Neuronal stem cell (in vitro differentiated cells): ENCODE data around the gene CEP131.

ENCODE experiments used
- DNase-seq: peaks from one replicate; pipeline ENCODE4 v3.0.0-alpha.2; 2013; ENCODE audit warnings: low spot score
- H2AFZ ChIP-seq: one replicate; pipeline ENCODE4 v1.6.1; 2013; ENCODE audit warnings: mild to moderate bottlenecking, low read length, inconsistent platforms
- H2AK5ac ChIP-seq: 2 replicates; pipeline ENCODE4 v1.6.1; 2013; ENCODE audit warnings: low read depth, mild to moderate bottlenecking, inconsistent platforms, low read length, moderate library complexity, mixed read lengths
- H2BK120ac ChIP-seq: 2 replicates; pipeline ENCODE4 v1.6.1; 2013; ENCODE audit warnings: low read depth, mild to moderate bottlenecking, inconsistent platforms, low read length, moderate library complexity, mixed read lengths
- H2BK12ac ChIP-seq: one replicate; pipeline ENCODE4 v1.6.1; 2013; ENCODE audit warnings: low read length, inconsistent platforms
- H2BK15ac ChIP-seq: 2 replicates; pipeline ENCODE4 v1.6.1; 2013; ENCODE audit warnings: mild to moderate bottlenecking, low read length, inconsistent platforms, mixed read lengths
- H2BK5ac ChIP-seq: one replicate; pipeline ENCODE4 v1.6.1; 2013; ENCODE audit warnings: inconsistent platforms, mild to moderate bottlenecking, low read length, moderate library complexity
- H3K14ac ChIP-seq: one replicate; pipeline ENCODE4 v1.6.1; 2013; ENCODE audit warnings: low read length, inconsistent platforms
- H3K18ac ChIP-seq: 2 replicates; pipeline ENCODE4 v1.6.1; 2013; ENCODE audit warnings: low read length, inconsistent platforms
- H3K23ac ChIP-seq: 2 replicates; pipeline ENCODE4 v1.6.1; 2013; ENCODE audit warnings: low read depth, mild to moderate bottlenecking, mixed read lengths, low read length, inconsistent platforms; ENCODE audit not compliant: poor library complexity
- H3K27ac ChIP-seq: replicated peaks from 3 replicates; pipeline ENCODE4 v1.5.1; 2013; ENCODE audit warnings: low read length, inconsistent platforms
- H3K27me3 ChIP-seq, 3 experiments: 2 replicates each; pipeline ENCODE4 v1.6.1; 2013; ENCODE audit warnings: low read length in 3 of 3, mild to moderate bottlenecking in 2 of 3, inconsistent platforms in 1 of 3, low read depth in 1 of 3, mixed read lengths in 1 of 3, moderate library complexity in 1 of 3; ENCODE audit not compliant: control insufficient read depth in 3 of 3, insufficient read depth in 3 of 3
- H3K36me3 ChIP-seq, 2 donors: replicated peaks in 1 of 2; 2 replicates each; pipeline ENCODE4 v1.6.1; 2013; ENCODE audit warnings: low read length in 2 of 2; ENCODE audit not compliant: control insufficient read depth in 2 of 2, insufficient read depth in 2 of 2
- H3K4ac ChIP-seq: 2 replicates; pipeline ENCODE4 v1.6.1; 2013; ENCODE audit warnings: inconsistent platforms, mild to moderate bottlenecking, low read length, moderate library complexity
- H3K4me1 ChIP-seq, 2 donors: 1 replicate in 1 of 2; 2 replicates in 1 of 2; pipeline ENCODE4 v1.6.1; 2013; ENCODE audit warnings: low read length in 2 of 2, low read depth in 1 of 2; ENCODE audit not compliant: control insufficient read depth in 2 of 2, insufficient read depth in 1 of 2
- H3K4me2 ChIP-seq: one replicate; pipeline ENCODE4 v1.6.1; 2013; ENCODE audit warnings: mild to moderate bottlenecking, low read length, inconsistent platforms; ENCODE audit not compliant: insufficient read depth, poor library complexity, severe bottlenecking
- H3K4me3 ChIP-seq, 2 donors: 2 replicates each; pipeline ENCODE4 v1.5.1; 2013; ENCODE audit warnings: low read length in 2 of 2, mild to moderate bottlenecking in 2 of 2, inconsistent platforms in 1 of 2, moderate library complexity in 1 of 2
- H3K79me1 ChIP-seq: one replicate; pipeline ENCODE4 v1.6.1; 2013; ENCODE audit warnings: low read depth, mild to moderate bottlenecking, inconsistent platforms, low read length, moderate library complexity
- H3K9ac ChIP-seq: one replicate; pipeline ENCODE4 v1.6.1; 2013; ENCODE audit warnings: mild to moderate bottlenecking, low read depth, low read length, inconsistent platforms; ENCODE audit not compliant: poor library complexity
- H3K9me3 ChIP-seq, 2 donors: replicated peaks in 1 of 2; 2 replicates each; pipeline versions ENCODE3 to v1.6.1; 2013; ENCODE audit warnings: low read length in 2 of 2, mild to moderate bottlenecking in 2 of 2, inconsistent platforms in 1 of 2, low read depth in 1 of 2, mixed read lengths in 1 of 2, moderate library complexity in 1 of 2; ENCODE audit not compliant: control insufficient read depth in 2 of 2, insufficient read depth in 1 of 2
- H4K8ac ChIP-seq: one replicate; pipeline ENCODE4 v1.6.1; 2013; ENCODE audit warnings: low read depth, mild to moderate bottlenecking, inconsistent platforms, low read length, moderate library complexity
- H4K91ac ChIP-seq: one replicate; pipeline ENCODE4 v1.6.1; 2013; ENCODE audit warnings: low read length, low read depth, mild to moderate bottlenecking, inconsistent platforms; ENCODE audit not compliant: poor library complexity
- WGBS, 2 donors: extraction: QIAGEN DNeasy Blood & Tissue Kit; methylation state at CpG; one replicate each; pipeline ENCODE4 v1.1.7; 2013; ENCODE audit warnings: missing lambda C conversion rate in 2 of 2, mixed read lengths in 1 of 2; ENCODE audit not compliant: insufficient read length in 2 of 2, insufficient replicate concordance in 1 of 2; ENCODE audit errors: extremely low coverage in 2 of 2; 5-methylcytosine and 5-hydroxymethylcytosine counted together

CEP131 gene

DNA sequence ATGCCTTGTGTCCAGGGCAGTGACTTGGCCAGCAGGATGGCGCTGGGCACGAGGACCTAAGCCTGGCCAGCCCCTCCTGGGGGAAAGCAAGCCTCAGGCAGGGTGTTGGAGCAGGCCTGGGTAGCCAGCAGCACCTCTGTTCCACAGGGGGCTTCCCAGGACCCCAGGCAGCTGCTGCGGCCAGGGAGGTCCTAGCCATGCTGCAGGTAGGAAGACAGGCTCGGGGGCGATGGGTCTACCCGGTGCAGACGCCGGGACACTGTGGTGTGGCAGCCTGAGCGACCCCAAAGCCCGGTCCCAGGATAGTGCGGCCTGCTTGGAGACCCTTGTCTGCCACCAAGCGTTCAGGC, 34.3 kb downstream of the CEP131 start:
- no peak overlapping the region for H2BK12ac ChIP-seq
- WGBS, 2 donors: no CpG with 5 or more reads among the region's 12 CpGs

DNA sequence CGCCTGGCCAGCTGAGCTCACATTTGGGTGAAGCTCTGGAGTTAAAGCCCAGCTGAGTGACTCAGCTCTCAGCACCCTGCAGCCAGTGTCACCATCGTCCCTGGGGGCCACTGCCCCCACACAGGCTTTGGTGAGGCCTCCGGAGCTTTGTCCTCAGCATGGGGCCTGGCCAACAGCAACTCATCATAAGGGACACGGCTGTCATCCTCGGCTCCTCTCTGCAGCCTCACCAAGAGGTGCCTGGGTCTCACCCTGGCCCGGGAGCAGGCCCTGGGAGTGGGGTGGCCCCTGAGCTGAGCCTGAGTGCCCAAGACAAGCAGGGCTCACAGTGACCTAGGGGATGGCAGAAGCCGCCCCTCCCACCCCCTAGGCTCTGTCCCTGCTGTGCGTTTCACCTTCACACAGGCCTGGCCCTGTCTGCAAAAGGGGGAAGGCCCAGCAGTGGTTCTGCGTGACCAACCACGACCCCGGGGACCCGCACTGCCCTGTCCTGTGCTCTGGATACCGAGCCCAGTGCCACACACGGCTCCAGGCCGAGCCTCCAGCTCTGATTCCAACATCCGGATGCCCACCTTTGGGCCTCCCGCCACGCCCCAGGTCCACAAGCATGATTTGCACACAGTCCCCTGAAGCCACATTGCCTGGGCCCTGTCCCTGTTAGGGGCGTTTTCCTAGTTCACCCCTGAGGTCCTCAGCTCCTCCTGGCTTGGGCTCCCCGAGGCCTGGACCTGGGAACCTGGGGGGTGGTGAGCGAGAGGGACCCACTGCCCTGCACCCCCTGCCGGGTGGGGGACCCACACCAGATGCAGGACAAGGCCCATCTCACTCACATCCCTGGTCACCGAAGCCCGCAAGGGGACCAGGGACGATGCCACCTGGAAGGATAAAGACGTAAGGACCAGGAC, 34.9 kb downstream of the CEP131 start:
- no peak overlapping the region for H4K8ac ChIP-seq
- H2BK120ac ChIP-seq: no peak overlapping the region
- no peak overlapping the region for H3K23ac ChIP-seq
- no peaks in the 10 kb centered on the region for H3K27me3 ChIP-seq
- H2BK15ac ChIP-seq: no peak overlapping the region
- peaks cover 0 to 3% of the 10 kb centered on the region in 2 donors for H3K4me1 ChIP-seq
- DNase-seq: no peak
- H3K27ac ChIP-seq: no peak overlapping the region
- WGBS, 2 donors: no CpG with 5 or more reads among the region's 26 CpGs
- peak overlapping the region; percentile 44 for H3K9ac ChIP-seq
- no peak overlapping the region for H3K14ac ChIP-seq
- no peak overlapping the region for H3K4ac ChIP-seq
- peak overlapping the region; percentile 61 for H2AK5ac ChIP-seq
- peak overlapping the region; percentile 16 for H2BK12ac ChIP-seq
- peak overlapping the region; percentile 60 for H2BK5ac ChIP-seq
- peaks cover 18 to 39% of the 10 kb centered on the region in 2 donors for H3K36me3 ChIP-seq
- no peak overlapping the region for H2AFZ ChIP-seq
- H3K18ac ChIP-seq: no peak overlapping the region
- H3K4me2 ChIP-seq: no peak overlapping the region
- peaks cover 0 to 4% of the 10 kb centered on the region in 2 donors for H3K9me3 ChIP-seq
- no peaks in the 10 kb centered on the region for H3K79me1 ChIP-seq
- peak overlapping the region in 1 of 2 donors; percentile 34 for H3K4me3 ChIP-seq
- H4K91ac ChIP-seq: no peak overlapping the region

More for the DNA sequence above, 34.3 kb downstream of the CEP131 start:
- H3K36me3 ChIP-seq: peaks cover 20 to 44% of the 10 kb centered on the region in 2 donors
- no peak overlapping the region for H3K4me2 ChIP-seq
- H3K4ac ChIP-seq: no peak overlapping the region
- no peaks in the 10 kb centered on the region for H3K79me1 ChIP-seq
- H4K91ac ChIP-seq: no peak overlapping the region
- H3K27me3 ChIP-seq: no peaks in the 10 kb centered on the region
- DNase-seq: no peak
- H3K4me1 ChIP-seq: peaks cover 0 to 3% of the 10 kb centered on the region in 2 donors
- H3K4me3 ChIP-seq: peak overlapping the region in 1 of 2 donors; percentile 34
- peak overlapping the region; percentile 60 for H2BK5ac ChIP-seq
- no peak overlapping the region for H4K8ac ChIP-seq
- no peak overlapping the region for H2BK15ac ChIP-seq
- H2AFZ ChIP-seq: no peak overlapping the region
- H2BK120ac ChIP-seq: no peak overlapping the region
- H3K14ac ChIP-seq: no peak overlapping the region
- no peak overlapping the region for H2AK5ac ChIP-seq
- peak overlapping the region; percentile 57 for H3K18ac ChIP-seq
- peaks cover 0 to 4% of the 10 kb centered on the region in 2 donors for H3K9me3 ChIP-seq
- no peak overlapping the region for H3K27ac ChIP-seq
- peak overlapping the region; percentile 31 for H3K23ac ChIP-seq
- H3K9ac ChIP-seq: peak overlapping the region; percentile 38

DNA sequence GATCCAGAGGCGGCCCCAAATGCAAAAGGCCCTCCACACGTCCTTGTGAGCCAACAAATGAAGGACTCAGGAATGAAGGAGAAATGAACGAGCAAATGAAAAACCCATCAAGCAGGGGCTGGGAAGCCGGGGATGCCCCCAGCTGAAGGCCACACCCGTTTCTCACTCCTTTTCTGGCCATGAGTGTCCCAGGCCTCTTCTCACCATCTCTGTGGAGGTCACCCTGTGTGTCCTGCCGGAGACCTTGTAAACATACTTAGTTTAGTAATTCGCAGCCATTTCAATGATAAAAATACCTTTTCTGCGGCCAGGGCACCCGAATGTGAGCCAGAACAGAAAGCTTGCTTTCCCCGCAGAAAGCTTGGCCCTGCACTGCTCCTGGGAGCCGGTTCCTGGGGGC, 35.6 kb downstream of the CEP131 start:
- WGBS, 2 donors: no CpG with 5 or more reads among the region's 11 CpGs
- Histone ChIP-seq H4K91ac (no peak overlapping the region), H2BK5ac (peak overlapping the region; percentile 60), H2AK5ac (no peak overlapping the region), H3K27ac (no peak overlapping the region), H2BK12ac (no peak overlapping the region), H3K23ac (no peak overlapping the region), H2AFZ (no peak overlapping the region), H3K79me1 (no peaks in the 10 kb centered on the region), H3K9ac (peak overlapping the region; percentile 44), H3K14ac (no peak overlapping the region), H3K9me3 (peaks cover 0 to 4% of the 10 kb centered on the region in 2 donors), H3K18ac (no peak overlapping the region), H3K36me3 (peaks cover 18 to 39% of the 10 kb centered on the region in 2 donors), H3K4me2 (no peak overlapping the region), H4K8ac (no peak overlapping the region), H3K4me3 (no peak overlapping the region), H2BK15ac (no peak overlapping the region), H3K4me1 (peaks cover 0 to 3% of the 10 kb centered on the region in 2 donors), H2BK120ac (no peak overlapping the region), H3K27me3 (no peaks in the 10 kb centered on the region), H3K4ac (no peak overlapping the region)
- DNase-seq: no peak

DNA sequence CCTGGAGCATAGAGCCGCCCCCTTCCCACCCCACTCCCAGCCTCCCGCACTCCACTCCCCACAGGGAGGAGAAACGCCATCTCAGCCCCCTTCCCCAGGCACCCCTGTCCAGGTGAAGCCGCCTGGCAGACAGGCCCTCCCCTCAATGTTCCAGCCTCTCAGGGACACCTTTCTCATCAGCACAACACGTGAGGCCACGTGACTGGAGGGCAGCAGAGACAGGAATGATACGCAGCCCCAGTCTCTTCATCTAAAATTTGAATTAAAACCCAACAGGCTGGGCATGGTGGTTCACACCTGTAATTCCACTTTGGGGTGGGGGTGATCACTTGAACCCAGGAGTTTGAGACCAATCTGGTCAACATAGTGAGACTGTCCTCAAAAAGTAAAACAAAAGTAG, 36.6 kb downstream of the CEP131 start:
- peaks cover 18 to 30% of the 10 kb centered on the region in 2 donors for H3K36me3 ChIP-seq
- no peak overlapping the region for H4K91ac ChIP-seq
- H3K4me3 ChIP-seq: no peak overlapping the region
- H3K79me1 ChIP-seq: no peaks in the 10 kb centered on the region
- no peak overlapping the region for H3K4ac ChIP-seq
- H3K14ac ChIP-seq: no peak overlapping the region
- H3K4me1 ChIP-seq: peaks cover 0 to 3% of the 10 kb centered on the region in 2 donors
- DNase-seq: no peak
- H3K9ac ChIP-seq: no peak overlapping the region
- no CpG with 5 or more reads among the region's 7 CpGs for WGBS, 2 donors
- no peak overlapping the region for H2BK5ac ChIP-seq
- H2BK15ac ChIP-seq: no peak overlapping the region
- no peak overlapping the region for H2AFZ ChIP-seq
- no peak overlapping the region for H3K27ac ChIP-seq
- H2AK5ac ChIP-seq: no peak overlapping the region
- no peak overlapping the region for H3K4me2 ChIP-seq
- H2BK12ac ChIP-seq: no peak overlapping the region
- H3K23ac ChIP-seq: no peak overlapping the region
- H3K27me3 ChIP-seq: no peaks in the 10 kb centered on the region
- H3K18ac ChIP-seq: no peak overlapping the region
- H3K9me3 ChIP-seq: peaks cover 0 to 4% of the 10 kb centered on the region in 2 donors
- no peak overlapping the region for H2BK120ac ChIP-seq
- no peak overlapping the region for H4K8ac ChIP-seq
